Body of pancreas (tissue), 4 donors: Measurements from ENCODE around the gene RGP1. TPM values are rescaled to one million over a fixed set of nuclear protein-coding genes. Genes with fewer than 3 reads are reported as not detected.

Experiments used
- ATAC-seq: fragments of 150-250 bp; one replicate; pipeline ENCODE4 v1.9.1; 2016
- DNase-seq, 4 donors: peaks; one replicate each; pipeline ENCODE4 v3.0.0-alpha.2; 2019
- H3K27ac ChIP-seq, 4 donors: fragments of 200-600 bp; sonication (generic); 1 replicate in 3 of 4; 2 replicates in 1 of 4; pipeline versions ENCODE4 v1.5.1 to v1.6.1; 2016 to 2019; ENCODE audit warnings: mild to moderate bottlenecking in 1 of 4, mixed read lengths in 1 of 4, moderate library complexity in 1 of 4
- H3K27me3 ChIP-seq, 2 donors: fragments of 200-600 bp; sonication (generic); one replicate each; pipeline ENCODE4 v1.6.0; 2016; ENCODE audit warnings: mild to moderate bottlenecking in 1 of 2
- H3K36me3 ChIP-seq, 2 donors: fragments of 200-600 bp; sonication (generic); replicated peaks in 1 of 2; 2 replicates each; pipeline ENCODE4 v1.5.1; 2016; ENCODE audit warnings: low read depth in 2 of 2; ENCODE audit not compliant: insufficient read depth in 1 of 2
- H3K4me1 ChIP-seq: fragments of 200-600 bp; sonication (generic); one replicate; pipeline ENCODE4 v1.6.0; 2016
- H3K4me3 ChIP-seq, 2 donors: fragments of 200-600 bp; sonication (generic); 1 replicate in 1 of 2; 2 replicates in 1 of 2; pipeline ENCODE4 v1.5.1; 2016 to 2019
- H3K9me3 ChIP-seq, 3 donors: fragments of 200-600 bp; sonication (generic); 1 replicate in 2 of 3; 2 replicates in 1 of 3; pipeline ENCODE4 v1.5.1; 2016
- POLR2A ChIP-seq, 3 donors: fragments of 450-650 bp; IDR thresholded peaks; one replicate each; pipeline ENCODE4 v1.6.1; 2016; ENCODE audit warnings: antibody characterized with exemption in 3 of 3, mild to moderate bottlenecking in 2 of 3
- WGBS, 2 donors: methylation state at CpG; one replicate each; pipeline ENCODE4 v1.1.5; 2017; 5-methylcytosine and 5-hydroxymethylcytosine counted together
- intact Hi-C: fragments of 100-400 bp; cut with DNase I; formaldehyde crosslinking; loops from one replicate; pipeline ENCODE4 v1.15.1; 2023
- total RNA-seq, 2 donors: library from RNA; depleted of rRNA; stranded (reverse); fragments of >200 nt; gene quantifications; one replicate each; pipeline ENCODE4 v1.1.0, GENCODE V29; 2016
- TF ChIP-seq, protein P1 (sequence below), 7 experiments: fragments of 450-650 bp in 4 of 7; fragments of 200-600 bp in 3 of 7; sonication (generic) in 3 of 7; IDR thresholded peaks; one replicate each; pipeline ENCODE4 v1.5.1; 2016 to 2019; ENCODE audit warnings: antibody characterized with exemption in 7 of 7

The RGP1 gene
- total RNA-seq, 2 donors from 2014 or later: 15.3 to 18.1 TPM

- Histone ChIP-seq H3K4me1 (no peaks in the 10 kb centered on the region), H3K36me3 (peaks cover 15 to 86% of the 10 kb centered on the region in 2 donors), H3K27me3 (no peaks in the 10 kb centered on the region), H3K4me3 (no peak overlapping the region), H3K9me3 (no peaks in the 10 kb centered on the region), H3K27ac (no peak overlapping the region)
- ATAC-seq: no peak
- 84 to 92% methylated on average over 10 to 14 of the region's 14 CpGs for WGBS, 2 donors
- DNase-seq: no peak
- TF ChIP-seq, protein P1, sequence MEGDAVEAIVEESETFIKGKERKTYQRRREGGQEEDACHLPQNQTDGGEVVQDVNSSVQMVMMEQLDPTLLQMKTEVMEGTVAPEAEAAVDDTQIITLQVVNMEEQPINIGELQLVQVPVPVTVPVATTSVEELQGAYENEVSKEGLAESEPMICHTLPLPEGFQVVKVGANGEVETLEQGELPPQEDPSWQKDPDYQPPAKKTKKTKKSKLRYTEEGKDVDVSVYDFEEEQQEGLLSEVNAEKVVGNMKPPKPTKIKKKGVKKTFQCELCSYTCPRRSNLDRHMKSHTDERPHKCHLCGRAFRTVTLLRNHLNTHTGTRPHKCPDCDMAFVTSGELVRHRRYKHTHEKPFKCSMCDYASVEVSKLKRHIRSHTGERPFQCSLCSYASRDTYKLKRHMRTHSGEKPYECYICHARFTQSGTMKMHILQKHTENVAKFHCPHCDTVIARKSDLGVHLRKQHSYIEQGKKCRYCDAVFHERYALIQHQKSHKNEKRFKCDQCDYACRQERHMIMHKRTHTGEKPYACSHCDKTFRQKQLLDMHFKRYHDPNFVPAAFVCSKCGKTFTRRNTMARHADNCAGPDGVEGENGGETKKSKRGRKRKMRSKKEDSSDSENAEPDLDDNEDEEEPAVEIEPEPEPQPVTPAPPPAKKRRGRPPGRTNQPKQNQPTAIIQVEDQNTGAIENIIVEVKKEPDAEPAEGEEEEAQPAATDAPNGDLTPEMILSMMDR (IDR thresholded peaks at IDR 0.05): no peak
- TF ChIP-seq POLR2A (IDR thresholded peaks at IDR 0.05): no peak
- intact Hi-C loops: no loop called here
Measured at GRCh38 chr9:35717132-35717870, 31.8 kb upstream of the RGP1 start.

- ATAC-seq: no peak
- H3K27ac ChIP-seq: no peak overlapping the region
- H3K36me3 ChIP-seq: peaks cover 11 to 86% of the 10 kb centered on the region in 2 donors
- H3K9me3 ChIP-seq: no peaks in the 10 kb centered on the region
- WGBS, 2 donors: 88 to 93% methylated on average over 10 to 15 of the region's 15 CpGs
- TF ChIP-seq POLR2A (IDR thresholded peaks at IDR 0.05): no peak
- TF ChIP-seq, protein P1 (IDR thresholded peaks at IDR 0.05): no peak
- no peaks in the 10 kb centered on the region for H3K4me1 ChIP-seq
- DNase-seq: no peak
- H3K4me3 ChIP-seq: no peak overlapping the region
- intact Hi-C loops: no loop called here
- H3K27me3 ChIP-seq: no peaks in the 10 kb centered on the region
Measured at GRCh38 chr9:35718721-35719511, 30.2 kb upstream of the RGP1 start.

DNA sequence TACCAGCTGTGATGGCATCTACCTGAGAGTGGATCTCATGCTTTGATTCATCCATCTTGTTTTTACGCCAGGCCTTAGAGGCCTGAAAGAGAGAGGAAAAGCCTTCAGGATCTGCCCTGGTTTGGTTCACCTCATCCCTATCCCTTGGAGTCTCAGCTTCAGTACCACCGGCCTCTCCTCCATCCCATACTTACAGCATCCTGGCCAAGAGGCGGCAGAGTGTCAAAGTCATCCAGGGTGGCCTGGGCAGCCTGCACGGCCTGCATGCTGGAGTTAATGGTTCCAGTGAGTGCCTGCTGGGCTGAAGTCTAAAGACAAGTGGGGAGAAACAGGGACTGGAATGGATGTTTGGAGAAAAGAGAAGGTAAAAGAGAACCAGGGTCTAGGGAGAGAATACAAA lies 29.5 kb upstream of the RGP1 start:
- no peak overlapping the region for H3K4me3 ChIP-seq
- H3K9me3 ChIP-seq: no peaks in the 10 kb centered on the region
- H3K27ac ChIP-seq: no peak overlapping the region
- ATAC-seq (no peak), DNase-seq (no peak)
- H3K4me1 ChIP-seq: no peaks in the 10 kb centered on the region
- peaks cover 18 to 86% of the 10 kb centered on the region in 2 donors for H3K36me3 ChIP-seq
- no peaks in the 10 kb centered on the region for H3K27me3 ChIP-seq
- 94 to 95% methylated on average over 4 of the region's 4 CpGs for WGBS, 2 donors
- intact Hi-C loops: no loop called here
- TF ChIP-seq, protein P1 (IDR thresholded peaks at IDR 0.05): no peak
- TF ChIP-seq POLR2A (IDR thresholded peaks at IDR 0.05): no peak

- TF ChIP-seq, protein P1 (IDR thresholded peaks at IDR 0.05): no peak
- no peak for TF ChIP-seq POLR2A (IDR thresholded peaks at IDR 0.05)
- H3K4me3 ChIP-seq: no peak overlapping the region
- peaks cover 14 to 61% of the 10 kb centered on the region in 2 donors for H3K36me3 ChIP-seq
- ATAC-seq (no peak), DNase-seq (no peak)
- 87 to 89% methylated on average over 2 of the region's 2 CpGs for WGBS, 2 donors
- H3K4me1 ChIP-seq: peaks cover 9% of the 10 kb centered on the region
- intact Hi-C loops: no loop called here
- no peak overlapping the region for H3K27ac ChIP-seq
- no peaks in the 10 kb centered on the region for H3K9me3 ChIP-seq
- no peaks in the 10 kb centered on the region for H3K27me3 ChIP-seq
Measured at GRCh38 chr9:35723426-35723825, 25.7 kb upstream of the RGP1 start.
